Tibial nerve (tissue), 4 donors: ENCODE data around the gene BTD. TPM values are rescaled to one million over a fixed set of nuclear protein-coding genes. Genes with fewer than 3 reads are reported as not detected.
A peak's percentile ranks its signal among the peaks of the same experiment; 100 is the strongest.

Experiments
- DNase-seq, 2 donors: peaks; one replicate each; pipeline ENCODE4 v3.0.0-alpha.2; 2019; ENCODE audit warnings: low spot score in 2 of 2
- H3K27ac ChIP-seq, 4 donors: fragments of 200-600 bp; sonication (generic) in 3 of 4; one replicate each; pipeline ENCODE4 v1.5.1; 2017 to 2019; ENCODE audit warnings: mild to moderate bottlenecking in 1 of 4
- H3K27me3 ChIP-seq, 2 donors: fragments of 200-600 bp; sonication (generic) in 1 of 2; one replicate each; pipeline versions ENCODE4 v1.5.1 to v1.6.0; 2017 to 2019
- H3K36me3 ChIP-seq, 3 donors: fragments of 200-600 bp; sonication (generic); one replicate each; pipeline ENCODE4 v1.5.1; 2018 to 2019
- H3K4me1 ChIP-seq, 4 donors: fragments of 200-600 bp; sonication (generic) in 3 of 4; one replicate each; pipeline ENCODE4 v1.5.1; 2017 to 2019
- H3K4me3 ChIP-seq, 4 donors: fragments of 200-600 bp; sonication (generic) in 3 of 4; one replicate each; pipeline ENCODE4 v1.5.1; 2017 to 2019; ENCODE audit warnings: mild to moderate bottlenecking in 1 of 4, moderate library complexity in 1 of 4
- H3K9me3 ChIP-seq, 4 donors: fragments of 200-600 bp; sonication (generic) in 3 of 4; one replicate each; pipeline ENCODE4 v1.5.1; 2017 to 2019
- CTCF ChIP-seq, 5 experiments: fragments of 200-600 bp in 3 of 5; fragments of 450-650 bp in 2 of 5; sonication (generic) in 3 of 5; IDR thresholded peaks; one replicate each; pipeline ENCODE4 v1.5.1; 2016 to 2019; ENCODE audit warnings: antibody characterized with exemption in 5 of 5, mild to moderate bottlenecking in 3 of 5, moderate library complexity in 2 of 5
- EP300 ChIP-seq, 2 donors: sonication (generic); formaldehyde crosslinking; IDR thresholded peaks; one replicate each; pipeline ENCODE4 v1.6.1; 2017; ENCODE audit warnings: antibody characterized with exemption in 2 of 2, mild to moderate bottlenecking in 1 of 2
- POLR2A ChIP-seq, 2 donors: fragments of 450-650 bp; IDR thresholded peaks; one replicate each; pipeline ENCODE4 v1.6.1; 2017; ENCODE audit warnings: antibody characterized with exemption in 2 of 2, mild to moderate bottlenecking in 2 of 2, moderate library complexity in 2 of 2
- whole genome bisulfite sequencing, 2 donors: methylation state at CpG; one replicate each; pipeline ENCODE4 v1.1.5; 2018; 5-methylcytosine and 5-hydroxymethylcytosine counted together
- total RNA-seq, 4 donors: library from RNA; depleted of rRNA; stranded (reverse); fragments of >200 nt; gene quantifications; one replicate each; pipeline ENCODE4 v1.1.0, GENCODE V29; 2016

The BTD gene
- total RNA-seq, 4 donors from 2014 or later = 14.4 to 50.0 (median 40.2) TPM

GRCh38 chr3:15631426-15632211 lies 30.1 kb downstream of the BTD start:
- TF ChIP-seq POLR2A (IDR thresholded peaks at IDR 0.05) = no peak
- no peak for TF ChIP-seq CTCF (IDR thresholded peaks at IDR 0.05)
- no peak for TF ChIP-seq EP300 (IDR thresholded peaks at IDR 0.05)
- Histone ChIP-seq H3K4me3 (no peak overlapping the region), H3K9me3 (no peaks in the 10 kb centered on the region), H3K27ac (peak overlapping the region in 3 of 4 donors; percentile 34 to 84 (median 83)), H3K27me3 (no peaks in the 10 kb centered on the region), H3K36me3 (no peaks in the 10 kb centered on the region), H3K4me1 (peaks cover 0 to 60% (median 33%) of the 10 kb centered on the region in 4 donors)
- no peak for DNase-seq
- WGBS, 2 donors = 81 to 83% methylated on average over 12 of the region's 12 CpGs

DNA sequence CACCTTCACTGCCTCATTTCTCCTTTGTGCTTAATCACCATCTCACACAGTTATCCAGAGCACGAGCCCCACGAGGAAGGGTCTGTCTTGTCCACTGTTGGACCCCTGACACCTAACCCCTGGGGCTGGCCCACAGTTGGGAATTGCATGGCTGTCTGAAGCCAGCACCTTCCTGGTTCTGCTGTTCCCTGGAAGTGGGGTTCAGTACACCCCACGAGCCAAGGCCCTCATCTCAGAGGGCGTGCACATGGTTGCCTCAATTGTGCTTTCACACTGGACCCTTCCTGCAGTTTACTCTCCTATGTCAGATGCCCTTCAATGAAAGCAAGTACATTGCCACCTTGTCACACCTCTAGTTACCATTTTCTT lies 30.7 kb downstream of the BTD start:
- Histone ChIP-seq H3K36me3 (no peaks in the 10 kb centered on the region), H3K27me3 (no peaks in the 10 kb centered on the region), H3K27ac (peak overlapping the region in 2 of 4 donors; percentile 23 to 83), H3K4me1 (peaks cover 0 to 66% (median 34%) of the 10 kb centered on the region in 4 donors), H3K4me3 (no peak overlapping the region), H3K9me3 (no peaks in the 10 kb centered on the region)
- TF ChIP-seq POLR2A (IDR thresholded peaks at IDR 0.05) = no peak
- TF ChIP-seq EP300 (IDR thresholded peaks at IDR 0.05) = no peak
- no peak for TF ChIP-seq CTCF (IDR thresholded peaks at IDR 0.05)
- no peak for DNase-seq
- WGBS, 2 donors = 95 to 96% methylated on average over 4 of the region's 4 CpGs

GRCh38 chr3:15633159-15633558 lies 31.6 kb downstream of the BTD start:
- WGBS, 2 donors = 88 to 90% methylated on average over 5 of the region's 5 CpGs
- H3K27ac ChIP-seq = peak overlapping the region in 2 of 4 donors; percentile 83 to 84
- no peaks in the 10 kb centered on the region for H3K36me3 ChIP-seq
- TF ChIP-seq POLR2A (IDR thresholded peaks at IDR 0.05) (no peak), EP300 (IDR thresholded peaks at IDR 0.05) (no peak), CTCF (IDR thresholded peaks at IDR 0.05) (no peak)
- peaks cover 0 to 70% (median 34%) of the 10 kb centered on the region in 4 donors for H3K4me1 ChIP-seq
- no peak for DNase-seq
- no peaks in the 10 kb centered on the region for H3K9me3 ChIP-seq
- H3K4me3 ChIP-seq = no peak overlapping the region
- no peaks in the 10 kb centered on the region for H3K27me3 ChIP-seq

DNA sequence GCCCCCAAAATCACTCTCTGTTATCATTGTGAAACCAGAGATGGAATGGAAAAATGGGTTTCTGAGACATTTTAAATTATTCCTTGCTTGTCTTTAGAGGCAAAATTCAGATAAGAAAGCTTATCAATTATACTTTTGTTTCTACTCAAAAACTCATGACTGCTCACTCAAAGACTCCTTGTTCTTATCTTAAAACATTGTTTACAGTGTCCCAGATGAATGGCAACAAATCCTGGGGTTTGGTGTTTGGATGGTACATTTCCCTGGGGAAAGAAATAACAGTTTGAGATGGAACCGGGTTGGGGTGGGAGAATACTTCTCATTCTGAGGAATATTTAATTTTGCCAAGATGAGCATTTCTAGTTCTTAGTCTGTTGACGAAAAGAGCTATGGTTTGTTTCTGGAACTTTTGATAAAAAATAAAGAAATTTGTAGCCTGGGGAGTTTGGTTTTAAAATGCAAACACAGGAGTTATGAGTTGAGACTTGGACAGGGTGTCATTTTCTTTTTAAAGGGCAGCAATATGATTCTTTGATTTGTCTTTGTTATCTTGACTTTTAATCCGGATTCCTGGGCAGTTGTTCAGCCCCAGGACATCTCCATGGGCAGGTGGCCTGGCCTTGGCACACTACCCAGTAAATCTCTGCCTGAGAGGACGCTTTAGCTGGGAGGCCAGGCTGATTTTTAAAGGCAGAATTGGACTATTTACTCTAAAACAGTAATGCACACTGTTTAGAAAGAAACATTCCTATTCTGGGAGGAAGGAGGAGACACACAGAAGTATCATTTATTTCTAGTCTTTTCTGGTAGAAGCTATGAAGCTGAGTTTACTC lies 32.4 kb downstream of the BTD start:
- peaks cover 0 to 70% (median 34%) of the 10 kb centered on the region in 4 donors for H3K4me1 ChIP-seq
- no peaks in the 10 kb centered on the region for H3K27me3 ChIP-seq
- DNase-seq = no peak
- 9 to 16% methylated on average over 4 of the region's 4 CpGs for WGBS, 2 donors
- no peak for TF ChIP-seq CTCF (IDR thresholded peaks at IDR 0.05)
- no peak for TF ChIP-seq EP300 (IDR thresholded peaks at IDR 0.05)
- no peak for TF ChIP-seq POLR2A (IDR thresholded peaks at IDR 0.05)
- no peaks in the 10 kb centered on the region for H3K36me3 ChIP-seq
- H3K9me3 ChIP-seq = no peaks in the 10 kb centered on the region
- H3K27ac ChIP-seq = peak overlapping the region; percentile 65 to 84 (median 76)
- no peak overlapping the region for H3K4me3 ChIP-seq

DNA sequence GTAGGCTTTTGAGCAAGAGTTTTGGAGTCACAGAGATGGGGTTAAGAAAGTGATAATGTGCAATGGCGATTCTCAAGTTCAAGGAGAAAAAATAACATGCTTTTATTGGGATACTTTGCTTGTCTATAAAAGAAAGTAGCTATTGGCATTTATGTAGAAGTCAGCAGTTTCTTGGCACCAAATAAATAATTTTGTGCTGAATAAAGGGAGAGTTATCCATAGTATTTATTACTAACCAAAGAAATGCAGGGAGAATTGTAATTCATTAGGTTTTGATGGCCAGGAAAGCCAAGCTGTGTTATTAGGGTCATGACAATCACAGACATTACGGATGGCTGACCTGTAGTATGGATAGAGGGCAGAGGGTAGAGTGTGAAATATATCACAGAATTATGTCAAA lies 33.1 kb downstream of the BTD start:
- peak overlapping the region; percentile 65 to 84 (median 76) for H3K27ac ChIP-seq
- no peak overlapping the region for H3K4me3 ChIP-seq
- H3K27me3 ChIP-seq = no peaks in the 10 kb centered on the region
- no peak for DNase-seq
- TF ChIP-seq POLR2A (IDR thresholded peaks at IDR 0.05) (no peak), EP300 (IDR thresholded peaks at IDR 0.05) (no peak)
- peaks cover 0 to 70% (median 34%) of the 10 kb centered on the region in 4 donors for H3K4me1 ChIP-seq
- 15 to 30% methylated on average over 2 of the region's 2 CpGs for WGBS, 2 donors
- no peaks in the 10 kb centered on the region for H3K9me3 ChIP-seq
- no peaks in the 10 kb centered on the region for H3K36me3 ChIP-seq
